22Rv1 (cell line): ENCODE data around the gene ATOH8.

Source experiments
- CTCF ChIP-seq: fragments of 450-650 bp; IDR thresholded peaks from 2 replicates; pipeline ENCODE4 v1.5.1; 2017; ENCODE audit warnings: mild to moderate bottlenecking
- ZFX ChIP-seq: fragments of 450-650 bp; IDR thresholded peaks from 2 replicates; pipeline ENCODE4 v1.6.1; 2017; ENCODE audit warnings: antibody characterized with exemption, borderline replicate concordance

DNA sequence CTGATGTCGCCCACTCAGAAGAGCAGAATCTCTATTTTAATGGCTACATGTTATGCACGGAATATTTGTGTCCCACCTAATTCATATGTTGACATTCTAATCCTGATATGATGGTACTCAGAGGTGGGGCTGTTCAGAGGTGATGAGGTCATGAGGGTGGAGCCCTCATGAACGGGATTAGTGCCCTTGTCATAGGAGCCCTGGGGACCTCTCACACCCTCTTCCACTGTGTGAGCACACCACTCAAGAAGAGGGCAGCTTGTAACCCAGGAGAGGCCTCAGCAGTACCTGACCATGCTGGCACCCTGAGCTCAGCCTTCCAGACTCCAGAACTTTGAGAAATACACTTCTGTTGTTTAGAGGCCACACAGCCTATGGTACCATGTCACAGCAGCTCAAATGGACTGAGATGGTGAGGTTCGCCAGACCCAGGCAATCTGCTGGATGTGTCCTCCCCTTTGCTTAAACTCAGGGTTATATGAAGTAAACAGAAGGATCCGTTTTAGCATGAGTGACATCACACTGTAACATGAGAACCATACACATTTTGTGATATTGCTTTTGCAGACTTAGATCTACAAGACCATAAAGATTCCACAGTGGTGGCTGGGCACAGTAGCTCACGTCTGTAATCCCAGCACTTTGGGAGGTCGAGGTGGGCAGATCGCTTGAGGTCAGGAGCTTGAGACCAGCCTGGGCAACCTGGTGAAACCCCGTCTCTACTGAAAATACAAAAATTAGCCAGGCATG is 48.7 kb downstream of the ATOH8 start:
- TF ChIP-seq CTCF (no peak), ZFX (no peak)
